ENCODE measurements around the gene BCL2L1.

DNA sequence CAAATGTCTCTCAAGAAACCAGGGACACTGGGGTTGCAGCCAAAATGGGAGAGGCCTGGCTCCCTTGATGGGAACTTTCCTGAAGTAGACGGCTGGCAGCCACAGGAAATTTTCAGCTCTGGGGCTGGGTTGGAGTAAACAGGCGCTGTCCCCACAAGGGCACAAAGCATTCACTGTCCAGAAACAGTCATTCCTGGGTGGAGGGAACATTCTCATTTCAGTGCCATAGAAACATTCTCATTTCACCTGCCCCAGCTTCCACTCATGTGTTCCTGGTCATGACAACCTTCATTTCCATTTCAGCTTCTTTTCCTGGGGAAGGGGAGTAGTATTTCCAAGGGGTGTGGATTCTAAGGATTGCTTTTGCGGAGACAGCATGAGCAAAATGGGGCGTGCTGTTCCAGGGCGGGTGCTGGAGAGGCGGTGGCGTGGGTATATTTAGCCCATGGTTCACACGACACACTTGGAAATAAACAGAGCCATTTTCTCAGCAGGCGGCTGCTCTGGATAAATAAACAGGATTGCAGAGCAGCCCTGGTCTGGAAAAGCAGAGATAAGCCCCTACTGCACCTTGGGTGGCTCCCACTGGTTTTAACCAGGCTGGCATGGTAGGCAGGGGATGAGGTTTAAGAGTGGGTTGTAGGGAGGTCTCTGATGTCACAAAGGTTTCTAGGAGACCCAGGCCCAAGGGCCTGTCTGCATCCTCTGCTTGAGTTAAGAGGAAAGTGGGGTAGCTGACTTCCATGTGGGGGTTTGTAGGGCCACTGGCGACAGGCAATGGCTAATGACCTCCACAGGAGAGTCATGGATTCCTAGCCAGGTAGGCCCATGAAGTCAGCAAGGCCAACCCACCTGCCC lies 52.1 kb downstream of the BCL2L1 start:
- TF ChIP-seq CTCF (IDR thresholded peaks at IDR 0.05; ENCODE audit: extremely low read depth in 1 of 2, insufficient read depth in 1 of 2, low read depth in 1 of 2, low read length in 2 of 2) (no peak), POLR2A (IDR thresholded peaks at IDR 0.05; ENCODE audit: low read depth, low read length) (no peak), POLR2AphosphoS5 (IDR thresholded peaks at IDR 0.05; ENCODE audit: insufficient read depth, low read depth, low read length) (no peak), MYC (IDR thresholded peaks at IDR 0.05; ENCODE audit: low read depth, low read length) (no peak)

All from endothelial cell of umbilical vein (primary cell).